HG03342 (cell line): Measurements from ENCODE around the gene CASP8AP2.
"Not testable (repeated sequence)": the region's sequence is repeated elsewhere in the genome, so short reads cannot be mapped to it uniquely, and the experiment has no call there.

Source experiments
- ATAC-seq: cut with Tn5 transposase; IDR thresholded peaks from one replicate; pipeline ENCODE4 v1.9.1; 2021; ENCODE audit warnings: mild to moderate bottlenecking, moderate library complexity; ENCODE audit not compliant: unreplicated experiment

Gene CASP8AP2

DNA sequence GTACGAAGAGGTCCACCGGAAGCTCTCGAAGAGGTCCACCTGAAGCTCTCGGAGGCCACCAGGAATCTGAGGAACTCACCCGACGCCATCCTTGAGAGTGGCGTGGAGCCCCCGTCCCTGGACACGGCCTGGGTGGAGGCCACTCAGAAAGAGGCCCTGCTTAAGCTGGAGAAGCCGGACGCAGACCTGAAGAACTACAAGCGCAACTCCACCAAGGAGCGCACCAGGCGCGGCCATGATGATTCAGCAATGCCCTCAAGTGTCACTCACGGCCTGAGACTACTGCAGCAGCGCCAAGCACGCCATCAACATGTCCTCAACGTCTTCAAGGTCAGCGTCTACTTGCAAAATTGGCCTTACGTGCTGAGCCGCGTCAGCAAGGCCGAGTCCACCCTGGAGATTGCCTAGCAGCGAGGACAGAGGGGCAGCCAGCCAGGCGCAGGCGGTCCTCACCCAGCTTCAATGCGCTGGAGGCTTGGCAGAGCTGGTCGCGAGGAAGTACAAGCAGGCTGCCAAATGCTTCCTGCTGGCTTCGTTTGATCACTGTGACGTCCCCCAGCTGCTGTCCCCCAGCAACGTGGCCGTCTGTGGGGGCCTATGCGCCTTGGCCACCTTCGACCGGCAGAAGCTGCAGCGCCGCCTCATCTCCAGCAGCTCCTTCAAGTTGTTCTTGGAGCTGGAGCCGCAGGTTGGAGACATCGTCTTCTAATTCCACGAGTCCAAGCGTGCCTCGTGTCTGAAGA lies 56.9 kb downstream of the CASP8AP2 start:
- no peak for ATAC-seq

DNA sequence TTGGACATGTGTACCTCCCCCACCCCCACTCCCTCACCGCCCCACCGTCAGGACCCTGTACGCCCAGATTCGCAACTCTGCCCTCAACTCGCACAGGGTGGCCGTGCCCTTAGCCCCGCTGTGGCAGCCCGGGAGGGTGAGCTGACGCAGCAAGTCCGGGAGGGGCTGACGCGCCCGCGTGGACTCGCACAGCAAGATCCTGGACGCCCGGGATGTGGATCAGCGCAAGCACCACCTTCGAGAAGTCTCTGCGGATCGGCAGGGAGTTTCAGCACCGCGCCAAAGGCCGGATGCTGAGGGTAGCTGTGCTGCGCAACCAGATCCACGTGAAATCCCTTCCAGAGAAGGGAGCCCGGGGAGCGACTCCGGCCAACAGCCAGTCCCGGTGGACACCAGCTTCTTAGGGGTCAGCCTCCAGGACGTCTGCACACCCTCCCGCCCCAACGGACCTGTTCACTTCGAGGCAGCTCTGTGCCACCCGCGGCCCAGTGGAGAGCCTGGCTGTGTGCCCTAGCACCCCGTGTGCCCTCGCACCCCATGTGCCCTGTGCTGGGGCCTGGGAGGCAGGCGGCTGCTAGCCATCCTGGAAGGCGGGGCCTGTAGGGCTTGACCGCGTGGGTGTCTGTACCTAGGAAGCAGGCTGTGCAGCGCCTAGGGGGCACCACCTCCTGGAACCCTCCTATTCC lies 57.9 kb downstream of the CASP8AP2 start:
- ATAC-seq: no peak

DNA sequence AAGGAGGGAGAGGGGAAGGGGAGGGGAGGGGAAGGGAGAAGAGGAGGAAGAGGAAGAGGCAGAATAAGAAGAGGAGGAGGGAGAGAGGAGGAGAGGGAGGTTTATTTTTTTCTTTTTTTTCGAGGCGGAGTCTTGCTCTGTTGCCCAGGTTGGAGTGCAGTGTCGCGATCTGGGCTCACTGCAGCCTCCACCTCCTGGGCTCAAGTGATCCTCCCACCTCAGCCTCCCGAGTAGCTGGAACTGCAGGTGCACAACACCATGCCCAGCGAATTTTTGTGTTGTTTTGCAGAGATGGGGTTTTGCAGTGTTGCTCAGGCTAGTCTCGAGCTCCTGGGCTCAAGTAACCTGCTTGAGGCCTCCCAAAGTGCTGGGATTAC lies 58.4 kb downstream of the CASP8AP2 start:
- ATAC-seq: no peak

DNA sequence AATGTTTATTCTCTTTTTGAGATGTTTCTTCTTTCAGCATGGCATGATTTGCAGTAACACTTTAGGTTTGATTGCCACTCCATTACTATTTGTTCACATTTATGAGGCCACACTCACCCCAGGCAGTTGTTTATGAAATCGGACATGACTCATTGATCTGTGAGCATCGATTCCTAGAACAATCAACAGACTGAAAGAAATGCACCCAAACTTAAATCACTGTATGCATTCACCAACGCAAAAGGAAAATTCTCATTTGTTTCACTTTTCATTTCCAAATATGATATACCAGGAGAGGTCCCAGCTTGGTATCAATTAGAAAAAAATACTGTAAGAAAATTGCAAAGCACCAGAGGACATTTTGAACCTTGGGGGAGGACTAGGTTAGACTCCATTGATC lies 59.2 kb downstream of the CASP8AP2 start:
- no peak for ATAC-seq

DNA sequence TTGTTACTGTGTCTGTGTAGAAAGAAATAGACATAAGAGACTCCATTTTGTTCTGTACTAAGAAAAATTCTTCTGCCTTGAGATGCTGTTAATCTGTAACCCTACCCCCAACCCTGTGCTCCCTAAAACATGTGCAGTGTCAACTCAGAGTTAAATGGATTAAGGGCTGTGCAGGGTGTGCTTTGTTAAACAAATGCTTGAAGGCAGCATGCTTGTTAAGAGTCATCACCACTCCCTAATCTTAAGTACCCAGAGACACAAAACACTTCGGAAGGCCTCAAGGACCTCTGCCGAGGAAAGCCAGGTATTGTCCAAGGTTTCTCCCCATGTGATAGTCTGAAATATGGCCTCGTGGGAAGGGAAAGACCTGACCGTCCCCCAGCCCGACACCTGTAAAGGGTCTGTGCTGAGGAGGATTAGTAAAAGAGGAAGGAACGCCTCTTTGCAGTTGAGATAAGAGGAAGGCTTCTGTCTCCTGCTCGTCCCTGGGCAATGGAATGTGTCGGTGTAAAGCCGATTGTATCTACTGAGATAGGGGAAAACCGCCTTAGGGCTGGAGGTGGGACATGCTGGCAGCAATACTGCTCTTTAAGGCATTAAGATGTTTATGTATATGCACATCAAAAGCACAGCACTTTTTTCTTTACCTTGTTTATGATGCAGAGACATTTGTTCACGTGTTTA lies 61.3 kb downstream of the CASP8AP2 start:
- ATAC-seq: not testable (repeated sequence)

DNA sequence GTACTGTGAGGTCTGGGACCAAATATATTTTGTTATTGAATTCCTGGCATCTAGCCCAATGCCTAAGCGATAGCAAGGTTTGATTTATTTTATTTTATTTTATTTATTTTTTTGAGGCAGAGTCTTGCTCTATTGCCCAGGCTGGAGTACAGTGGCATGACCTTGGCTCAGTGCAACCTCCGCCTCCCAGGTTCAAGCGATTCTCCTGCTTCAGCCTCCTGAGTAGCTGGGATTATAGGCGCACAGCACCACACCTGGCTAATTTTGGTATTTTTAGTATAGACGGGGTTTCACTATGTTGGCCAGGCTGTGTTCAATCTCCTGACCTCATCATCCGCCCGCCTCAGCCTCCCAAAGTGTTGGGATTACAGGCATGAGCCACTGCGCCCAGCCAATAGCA lies 62.9 kb downstream of the CASP8AP2 start:
- ATAC-seq: not testable (repeated sequence)

DNA sequence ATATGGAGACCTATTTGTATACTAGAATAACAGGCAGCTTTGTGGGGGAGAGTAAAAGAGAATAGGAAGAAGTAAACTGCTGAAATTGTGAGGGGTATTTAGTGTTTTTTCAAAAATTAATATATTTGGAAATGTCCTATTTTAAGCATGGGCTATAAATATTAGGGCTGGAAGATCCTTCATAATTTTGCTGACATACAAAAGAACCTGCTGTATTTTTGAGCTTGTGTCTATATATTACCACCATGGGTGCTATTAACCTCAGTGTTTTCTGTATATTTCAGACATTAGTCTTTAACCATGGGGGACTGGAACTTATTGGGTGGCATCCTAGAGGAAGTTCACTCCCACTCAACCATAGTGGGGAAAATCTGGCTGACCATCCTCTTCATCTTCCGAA lies 64.5 kb downstream of the CASP8AP2 start, which contains the start of gene GJA10:
TSS of gene GJA10 (plus strand) at position 301 of the 400 bp plus-strand sequence. CDS start at position 301, 0 bp downstream.
- no peak for ATAC-seq

DNA sequence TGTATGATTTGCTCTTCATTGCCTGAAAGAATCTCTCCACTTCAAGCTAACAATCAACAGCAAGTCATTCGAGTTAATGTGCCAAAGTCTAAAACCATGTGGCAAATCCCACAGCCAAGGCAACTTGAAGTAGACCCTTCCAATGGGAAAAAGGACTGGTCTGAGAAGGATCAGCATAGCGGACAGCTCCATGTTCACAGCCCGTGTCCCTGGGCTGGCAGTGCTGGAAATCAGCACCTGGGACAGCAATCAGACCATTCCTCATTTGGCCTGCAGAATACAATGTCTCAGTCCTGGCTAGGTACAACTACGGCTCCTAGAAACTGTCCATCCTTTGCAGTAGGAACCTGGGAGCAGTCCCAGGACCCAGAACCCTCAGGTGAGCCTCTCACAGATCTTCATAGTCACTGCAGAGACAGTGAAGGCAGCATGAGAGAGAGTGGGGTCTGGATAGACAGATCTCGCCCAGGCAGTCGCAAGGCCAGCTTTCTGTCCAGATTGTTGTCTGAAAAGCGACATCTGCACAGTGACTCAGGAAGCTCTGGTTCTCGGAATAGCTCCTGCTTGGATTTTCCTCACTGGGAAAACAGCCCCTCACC lies 65.7 kb downstream of the CASP8AP2 start:
- no peak for ATAC-seq

DNA sequence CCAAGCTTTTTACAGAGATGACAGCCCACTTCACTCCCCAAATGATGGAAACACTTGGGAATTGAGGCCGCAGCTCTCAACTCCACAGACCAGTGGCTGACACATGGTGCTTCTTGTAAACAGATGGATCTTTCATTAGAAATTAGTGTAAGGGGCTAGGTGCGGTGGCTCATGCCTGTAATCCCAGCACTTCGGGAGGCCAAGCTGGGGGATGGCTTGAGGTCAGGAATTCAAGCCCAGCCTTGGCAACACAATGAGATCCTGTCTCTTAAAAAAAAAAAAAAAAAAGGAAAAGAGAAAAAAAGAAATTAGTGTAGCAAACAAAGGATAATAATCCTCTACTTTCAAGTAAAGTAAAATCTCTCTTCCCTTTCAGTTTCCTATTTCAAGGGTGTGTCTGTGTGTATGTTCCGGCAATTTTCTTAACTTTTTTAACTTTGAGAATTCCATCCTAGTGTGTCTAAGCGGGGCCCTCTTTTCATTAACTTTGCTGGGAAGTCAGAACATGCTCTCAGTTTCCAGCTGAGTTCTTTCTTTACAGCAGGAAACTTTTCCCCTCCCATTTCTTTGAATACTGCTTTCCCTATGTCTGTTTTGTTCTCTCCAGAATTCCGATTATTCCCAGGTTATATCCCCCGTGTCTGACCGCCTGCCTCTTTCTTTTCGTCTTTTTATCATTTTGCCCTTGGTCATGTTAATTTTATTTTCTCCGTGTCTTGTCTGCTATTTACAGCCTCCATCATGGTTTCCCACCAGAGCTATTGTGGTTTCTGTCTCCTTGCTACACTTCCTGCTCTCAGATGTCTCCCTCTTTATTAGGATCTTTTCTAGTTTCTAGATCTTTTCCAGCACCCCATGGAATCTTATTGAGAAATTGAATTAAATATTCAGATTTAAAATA lies 80.6 kb downstream of the CASP8AP2 start:
- ATAC-seq: not testable (repeated sequence)

DNA sequence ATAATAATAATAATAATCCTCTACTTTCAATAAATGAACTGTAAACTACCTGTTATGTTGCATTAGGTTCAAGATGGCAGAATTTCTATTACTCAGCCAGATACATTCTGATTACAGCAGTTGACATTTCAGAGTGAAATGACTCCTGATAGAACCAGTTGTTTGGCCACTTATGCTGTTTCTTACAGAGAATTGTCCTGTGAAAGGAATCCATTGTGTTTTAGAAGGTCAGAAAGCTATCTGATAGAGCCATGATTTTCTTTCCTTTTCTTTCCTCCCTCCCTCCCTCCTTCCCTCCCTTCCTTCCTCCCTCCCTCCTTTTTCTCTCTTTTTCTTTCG lies 81.2 kb downstream of the CASP8AP2 start:
- ATAC-seq: no peak

DNA sequence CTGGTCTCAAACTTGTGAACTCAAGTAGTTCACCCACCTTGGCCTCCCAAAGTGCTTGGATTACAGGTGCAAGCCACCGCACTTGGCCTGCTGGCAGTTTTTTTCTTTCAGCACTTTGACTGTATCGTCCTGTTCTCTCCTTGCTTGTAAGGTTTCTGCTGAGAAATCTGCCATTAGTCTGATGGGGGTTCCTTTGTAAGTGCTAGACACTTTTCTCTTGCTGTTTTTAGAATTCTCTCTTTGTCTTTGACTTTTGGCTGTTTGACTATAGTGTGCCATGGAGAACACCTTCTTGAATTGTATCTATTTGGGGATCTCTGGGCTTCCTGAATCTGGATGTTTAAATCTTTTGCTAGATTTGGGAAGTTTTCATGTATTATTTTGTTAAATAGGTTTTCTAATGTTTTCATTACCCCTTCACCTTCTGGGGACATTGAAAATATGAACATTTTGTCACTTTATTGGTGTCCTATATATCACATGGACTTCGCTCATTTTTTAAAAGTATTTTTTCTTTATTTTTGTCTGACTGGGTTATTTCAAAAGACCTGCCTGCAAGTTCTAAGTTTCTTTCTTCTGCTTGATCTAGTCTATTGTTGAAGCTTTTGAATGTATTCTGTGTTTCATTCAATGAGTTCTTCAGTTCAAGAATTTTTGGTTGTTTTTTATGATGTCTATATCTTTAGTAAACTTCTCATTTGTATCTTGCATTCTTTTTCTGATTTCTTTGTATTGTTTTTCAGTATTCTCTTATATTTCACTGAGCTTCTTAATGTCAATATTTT lies 86.6 kb downstream of the CASP8AP2 start:
- ATAC-seq: no peak

DNA sequence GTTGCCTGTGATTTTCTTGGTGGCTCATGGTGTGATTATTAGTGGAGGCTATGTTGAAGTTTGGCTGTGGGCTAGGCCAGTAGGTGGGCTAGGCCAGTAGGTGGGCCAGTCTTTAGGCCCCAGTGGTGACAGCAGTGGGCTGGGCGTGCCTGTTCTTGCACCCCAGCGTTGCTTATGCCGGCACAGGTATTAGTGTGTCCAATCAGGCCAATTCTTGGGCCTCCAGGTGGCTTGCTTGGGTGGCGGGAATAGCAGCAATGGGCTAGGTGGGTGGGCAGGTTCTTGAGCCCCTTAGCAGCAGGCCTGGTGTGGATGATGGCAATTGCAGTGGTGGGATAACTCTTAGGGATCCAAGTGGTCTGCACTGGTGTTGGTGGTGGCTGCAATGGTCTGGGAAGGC lies 87.5 kb downstream of the CASP8AP2 start:
- ATAC-seq: no peak

DNA sequence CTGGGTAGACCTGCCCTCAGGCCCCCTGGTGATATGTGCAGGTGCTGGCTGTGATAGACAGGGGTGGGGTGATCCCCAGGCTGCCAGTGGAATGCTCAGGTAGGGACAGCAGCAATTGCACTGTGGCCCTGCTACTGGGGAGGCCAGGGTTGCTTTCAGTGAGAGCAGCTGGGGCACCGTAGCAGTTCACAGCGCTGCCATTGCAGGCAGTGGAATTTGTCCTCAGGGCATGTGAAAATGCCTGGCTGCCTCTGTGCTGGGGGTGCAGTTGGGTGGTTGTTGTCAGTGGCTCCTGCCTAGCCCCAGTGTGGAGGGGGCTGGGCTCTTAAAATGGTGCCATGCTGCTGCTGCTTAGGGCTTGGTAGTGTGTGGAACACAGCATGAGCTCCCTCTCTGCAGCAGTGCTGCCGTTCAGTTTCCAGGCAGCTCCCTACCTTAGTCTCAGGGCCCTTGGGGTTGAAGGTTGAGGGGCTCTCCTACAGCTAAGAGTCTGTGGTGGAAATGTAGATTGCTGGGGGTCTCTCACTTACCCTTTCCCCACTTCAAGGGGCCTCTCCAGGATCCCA lies 88.2 kb downstream of the CASP8AP2 start:
- ATAC-seq: no peak
